CD8-positive, alpha-beta memory T cell (primary cell): ENCODE results near the gene PHTF2. TPM values are rescaled to one million over a fixed set of nuclear protein-coding genes. Genes with fewer than 3 reads are reported as not detected.

ENCODE experiments used
- CTCF ChIA-PET: fragments of 350-600 bp; sonication (Branson Sonifier 250); formaldehyde crosslinking; loops from one replicate; lab custom pipeline; 2021; ENCODE audit warnings: antibody characterized with exemption; lab: Charles Lee
- POLR2A ChIA-PET: fragments of 350-600 bp; sonication (Branson Sonifier 250); formaldehyde crosslinking; loops from one replicate; lab custom pipeline; 2021; ENCODE audit warnings: antibody characterized with exemption; lab: Charles Lee
- DNase-seq, 5 donors: peaks; one replicate each; pipeline versions ENCODE4 v3.0.0 to v3.0.0-alpha.2; 2020 to 2022; ENCODE audit warnings: mixed read lengths in 1 of 5
- H3K27ac ChIP-seq: one replicate; pipeline ENCODE4 v1.7.0; 2013; ENCODE audit warnings: low read depth, mild to moderate bottlenecking, low read length, moderate library complexity
- H3K27me3 ChIP-seq: 2 replicates; pipeline ENCODE4 v1.7.0; 2013; ENCODE audit warnings: low read length, mild to moderate bottlenecking; ENCODE audit not compliant: insufficient read depth, poor library complexity, severe bottlenecking
- H3K36me3 ChIP-seq: 2 replicates; pipeline ENCODE4 v1.7.0; 2013; ENCODE audit warnings: mild to moderate bottlenecking, low read length, moderate library complexity; ENCODE audit not compliant: insufficient read depth
- H3K4me1 ChIP-seq: 2 replicates; pipeline ENCODE4 v1.7.0; 2013; ENCODE audit warnings: mild to moderate bottlenecking, low read length, moderate library complexity; ENCODE audit not compliant: insufficient read depth
- H3K4me3 ChIP-seq: 2 replicates; pipeline ENCODE4 v1.7.0; 2013; ENCODE audit warnings: mild to moderate bottlenecking, low read length
- H3K9me3 ChIP-seq: 2 replicates; pipeline ENCODE4 v1.7.0; 2013; ENCODE audit warnings: mild to moderate bottlenecking, low read length
- H3K27ac Mint-ChIP-seq, 8 donors: one replicate each; pipeline ENCODE4 v1.8.0; 2020 to 2021; ENCODE audit warnings: mixed read lengths in 8 of 8, mild to moderate bottlenecking in 6 of 8, inconsistent platforms in 3 of 8, moderate library complexity in 3 of 8
- H3K27me3 Mint-ChIP-seq, 2 donors: one replicate each; pipeline ENCODE4 v1.8.0; 2020 to 2021; ENCODE audit warnings: mixed read lengths in 2 of 2, mild to moderate bottlenecking in 1 of 2, moderate library complexity in 1 of 2
- H3K36me3 Mint-ChIP-seq, 3 donors: one replicate each; pipeline ENCODE4 v1.8.0; 2020 to 2021; ENCODE audit warnings: mixed read lengths in 3 of 3, inconsistent platforms in 1 of 3, mild to moderate bottlenecking in 1 of 3
- H3K4me1 Mint-ChIP-seq, 3 donors: one replicate each; pipeline ENCODE4 v1.8.0; 2020 to 2021; ENCODE audit warnings: mixed read lengths in 3 of 3, inconsistent platforms in 1 of 3, mild to moderate bottlenecking in 1 of 3
- H3K4me3 Mint-ChIP-seq, 7 donors: one replicate each; pipeline ENCODE4 v1.8.0; 2020 to 2021; ENCODE audit warnings: mixed read lengths in 7 of 7, mild to moderate bottlenecking in 6 of 7, moderate library complexity in 4 of 7, inconsistent platforms in 2 of 7
- H3K9me3 Mint-ChIP-seq, 5 donors: one replicate each; pipeline ENCODE4 v1.8.0; 2020 to 2022; ENCODE audit warnings: mixed read lengths in 5 of 5, mild to moderate bottlenecking in 3 of 5, moderate library complexity in 2 of 5, inconsistent platforms in 1 of 5
- polyA plus RNA-seq: library from polyadenylated mRNA; unstranded; fragments of 300-500 nt; fragmentation: Illumina TruSeq; gene quantifications from one replicate; pipeline ENCODE4 v1.2.3, GENCODE V29; 2021
- total RNA-seq, 2 experiments: library from RNA; stranded (reverse); gene quantifications; one replicate each; pipeline ENCODE4 v1.2.3, GENCODE V29; 2021

PHTF2 gene
- total and polyA plus RNA-seq, 3 experiments from 2014 or later: 13.7 to 44.5 (median 39.3) TPM

DNA sequence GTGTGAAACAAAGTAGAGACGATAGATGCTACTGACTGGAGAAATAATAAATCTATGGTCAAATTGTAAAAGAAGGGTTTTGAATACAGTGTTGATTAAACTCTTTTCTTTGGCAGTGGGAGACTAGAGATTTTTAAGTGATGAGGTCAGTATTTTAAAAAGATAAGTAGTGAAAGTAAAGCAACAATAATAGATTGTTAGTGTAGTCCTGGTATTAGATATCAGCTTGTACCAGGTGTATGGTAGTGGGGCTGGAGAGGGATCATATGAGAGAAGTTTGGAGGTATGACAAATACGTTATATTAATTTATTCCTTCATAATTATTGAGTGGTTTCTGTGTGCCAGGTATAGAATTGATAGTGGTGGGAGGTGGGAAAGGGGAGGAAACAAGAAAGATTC, 25.2 kb downstream of the PHTF2 start:
- peaks cover 0 to 2% of the 10 kb centered on the region in 2 donors for H3K27me3 Mint-ChIP-seq
- H3K27ac ChIP-seq: no peak overlapping the region
- H3K36me3 Mint-ChIP-seq: peaks cover 20 to 59% (median 31%) of the 10 kb centered on the region in 3 donors

DNA sequence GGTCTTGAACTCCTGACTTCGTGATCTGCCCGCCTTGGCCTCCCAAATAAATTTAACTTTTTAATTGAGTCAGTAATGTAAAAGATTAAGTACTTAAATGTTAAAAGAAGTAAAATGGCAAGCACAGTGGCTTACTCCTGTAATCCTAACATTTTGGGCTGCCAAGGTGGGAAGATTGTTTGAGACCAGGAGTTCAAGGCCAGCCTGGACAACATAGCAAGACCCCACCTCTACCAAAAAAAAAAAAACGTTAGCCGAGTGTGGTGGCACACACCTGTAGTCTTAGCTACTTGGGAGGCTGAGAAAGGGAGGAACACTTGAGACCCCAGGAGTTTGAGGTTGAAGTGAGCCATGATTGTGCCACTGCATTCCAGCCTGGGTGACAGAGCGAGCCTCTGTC, 26.1 kb downstream of the PHTF2 start:
- H3K9me3 Mint-ChIP-seq: peaks cover 19 to 40% (median 37%) of the 10 kb centered on the region in 5 donors

More for the DNA sequence above, 25.2 kb downstream of the PHTF2 start:
- Histone ChIP-seq H3K4me1 (no peaks in the 10 kb centered on the region), H3K36me3 (no peaks in the 10 kb centered on the region), H3K27me3 (no peaks in the 10 kb centered on the region), H3K9me3 (peaks cover 22% of the 10 kb centered on the region), H3K4me3 (no peak overlapping the region)
- ChIA-PET CTCF (no interaction called here), POLR2A (no interaction called here)
- no peak overlapping the region for H3K4me3 Mint-ChIP-seq
- DNase-seq: no peak
- peaks cover 41 to 46% (median 43%) of the 10 kb centered on the region in 3 donors for H3K4me1 Mint-ChIP-seq
- no peak overlapping the region for H3K27ac Mint-ChIP-seq
- H3K9me3 Mint-ChIP-seq: peaks cover 25 to 47% (median 41%) of the 10 kb centered on the region in 5 donors

DNA sequence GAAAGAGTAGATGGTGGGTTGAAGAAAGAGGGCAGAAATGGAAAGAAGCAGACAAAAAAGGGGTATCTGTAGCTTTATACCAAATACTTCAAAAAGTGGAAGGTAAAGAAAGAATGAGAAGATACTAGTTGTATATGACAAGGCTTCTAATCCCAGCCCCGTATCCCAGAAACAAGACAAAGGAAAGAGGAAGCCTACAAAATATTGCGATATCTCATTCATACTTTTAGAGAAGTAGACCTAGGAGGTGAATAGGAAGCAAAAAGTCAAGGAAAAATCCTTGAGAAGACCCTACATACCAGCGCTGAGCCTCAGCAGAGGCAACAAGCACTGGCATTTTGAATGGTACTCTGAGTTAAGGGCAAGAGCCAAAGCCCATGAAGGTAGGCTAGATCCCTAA, 26.6 kb downstream of the PHTF2 start:
- POLR2A ChIA-PET: no interaction called here

More for the DNA sequence above, 26.1 kb downstream of the PHTF2 start:
- Mint-ChIP-seq H3K27ac (peak overlapping the region in 1 of 8 donors; percentile 23), H3K4me1 (peaks cover 38 to 46% (median 45%) of the 10 kb centered on the region in 3 donors), H3K4me3 (no peak overlapping the region), H3K36me3 (peaks cover 14 to 51% (median 24%) of the 10 kb centered on the region in 3 donors), H3K27me3 (peaks cover 0 to 2% of the 10 kb centered on the region in 2 donors)
- Histone ChIP-seq H3K9me3 (peaks cover 22% of the 10 kb centered on the region), H3K4me3 (no peak overlapping the region), H3K27ac (no peak overlapping the region), H3K27me3 (no peaks in the 10 kb centered on the region), H3K4me1 (no peaks in the 10 kb centered on the region), H3K36me3 (no peaks in the 10 kb centered on the region)
- ChIA-PET POLR2A (no interaction called here), CTCF (no interaction called here)
- no peak for DNase-seq

DNA sequence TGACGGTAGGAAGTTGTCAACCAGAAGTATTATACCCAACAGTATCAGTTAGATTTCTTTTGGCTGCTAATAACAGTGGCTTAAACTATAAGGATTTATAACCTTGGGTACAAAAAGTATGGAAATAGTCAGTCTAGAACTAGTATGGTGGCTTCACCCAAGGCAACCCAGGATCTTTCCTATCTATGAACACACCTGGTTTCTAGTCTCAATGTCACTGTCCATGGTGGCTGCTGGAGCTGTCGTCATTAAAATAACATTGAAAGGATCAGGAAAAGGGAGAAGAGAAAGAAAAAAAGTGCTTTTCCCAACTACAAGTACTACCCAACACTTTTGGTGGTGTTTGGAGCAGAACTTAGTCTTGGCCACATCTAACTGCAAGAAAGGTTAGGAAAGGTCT, 27.7 kb downstream of the PHTF2 start:
- Histone ChIP-seq H3K27me3 (no peaks in the 10 kb centered on the region), H3K4me1 (no peaks in the 10 kb centered on the region), H3K9me3 (peaks cover 6% of the 10 kb centered on the region), H3K27ac (no peak overlapping the region), H3K4me3 (no peak overlapping the region), H3K36me3 (no peaks in the 10 kb centered on the region)
- ChIA-PET POLR2A (no interaction called here), CTCF (no interaction called here)
- peaks cover 9 to 23% (median 21%) of the 10 kb centered on the region in 5 donors for H3K9me3 Mint-ChIP-seq
- peak overlapping the region in 1 of 8 donors; percentile 80 for H3K27ac Mint-ChIP-seq
- peaks cover 44 to 61% (median 56%) of the 10 kb centered on the region in 3 donors for H3K4me1 Mint-ChIP-seq
- DNase-seq: no peak
- no peak overlapping the region for H3K4me3 Mint-ChIP-seq
- peaks cover 3 to 34% (median 9%) of the 10 kb centered on the region in 3 donors for H3K36me3 Mint-ChIP-seq
- no peaks in the 10 kb centered on the region for H3K27me3 Mint-ChIP-seq

More for the DNA sequence above, 26.6 kb downstream of the PHTF2 start:
- Mint-ChIP-seq H3K4me3 (no peak overlapping the region), H3K36me3 (peaks cover 11 to 46% (median 19%) of the 10 kb centered on the region in 3 donors), H3K9me3 (peaks cover 16 to 35% (median 33%) of the 10 kb centered on the region in 5 donors), H3K27me3 (peaks cover 0 to under 1% of the 10 kb centered on the region in 2 donors), H3K4me1 (peaks cover 36 to 50% (median 50%) of the 10 kb centered on the region in 3 donors), H3K27ac (no peak overlapping the region)
- Histone ChIP-seq H3K4me3 (no peak overlapping the region), H3K9me3 (peaks cover 18% of the 10 kb centered on the region), H3K27ac (no peak overlapping the region), H3K36me3 (no peaks in the 10 kb centered on the region), H3K27me3 (no peaks in the 10 kb centered on the region), H3K4me1 (no peaks in the 10 kb centered on the region)
- no peak for DNase-seq
- CTCF ChIA-PET: no interaction called here

DNA sequence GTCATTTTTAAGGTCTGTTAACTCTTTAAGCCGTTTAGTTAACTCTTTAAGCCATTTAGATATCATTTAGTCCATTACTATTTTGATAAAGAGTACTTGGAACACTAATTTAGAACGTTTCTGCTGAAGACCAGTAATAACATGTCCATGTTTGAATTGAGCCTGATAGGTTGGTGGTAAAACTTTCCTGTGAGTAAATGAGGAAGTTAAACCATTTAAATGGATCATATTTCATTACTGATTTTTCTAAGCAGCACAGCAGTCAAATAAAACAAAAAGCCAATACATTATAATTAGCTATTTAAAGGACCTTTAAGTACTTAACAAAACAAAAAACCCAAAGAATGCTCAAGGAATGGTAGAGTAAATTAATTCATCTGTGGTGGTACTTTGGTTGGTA, 29.4 kb downstream of the PHTF2 start:
- Mint-ChIP-seq H3K4me3 (peak overlapping the region in 1 of 7 donors; percentile 1), H3K36me3 (peaks cover 0 to 25% (median 0%) of the 10 kb centered on the region in 3 donors), H3K4me1 (peaks cover 46 to 66% (median 64%) of the 10 kb centered on the region in 3 donors), H3K9me3 (peaks cover 8 to 15% (median 10%) of the 10 kb centered on the region in 5 donors), H3K27me3 (no peaks in the 10 kb centered on the region), H3K27ac (no peak overlapping the region)
- Histone ChIP-seq H3K27me3 (no peaks in the 10 kb centered on the region), H3K27ac (no peak overlapping the region), H3K4me3 (no peak overlapping the region), H3K9me3 (no peaks in the 10 kb centered on the region), H3K4me1 (no peaks in the 10 kb centered on the region), H3K36me3 (no peaks in the 10 kb centered on the region)
- no peak for DNase-seq
- ChIA-PET POLR2A (no interaction called here), CTCF (no interaction called here)

DNA sequence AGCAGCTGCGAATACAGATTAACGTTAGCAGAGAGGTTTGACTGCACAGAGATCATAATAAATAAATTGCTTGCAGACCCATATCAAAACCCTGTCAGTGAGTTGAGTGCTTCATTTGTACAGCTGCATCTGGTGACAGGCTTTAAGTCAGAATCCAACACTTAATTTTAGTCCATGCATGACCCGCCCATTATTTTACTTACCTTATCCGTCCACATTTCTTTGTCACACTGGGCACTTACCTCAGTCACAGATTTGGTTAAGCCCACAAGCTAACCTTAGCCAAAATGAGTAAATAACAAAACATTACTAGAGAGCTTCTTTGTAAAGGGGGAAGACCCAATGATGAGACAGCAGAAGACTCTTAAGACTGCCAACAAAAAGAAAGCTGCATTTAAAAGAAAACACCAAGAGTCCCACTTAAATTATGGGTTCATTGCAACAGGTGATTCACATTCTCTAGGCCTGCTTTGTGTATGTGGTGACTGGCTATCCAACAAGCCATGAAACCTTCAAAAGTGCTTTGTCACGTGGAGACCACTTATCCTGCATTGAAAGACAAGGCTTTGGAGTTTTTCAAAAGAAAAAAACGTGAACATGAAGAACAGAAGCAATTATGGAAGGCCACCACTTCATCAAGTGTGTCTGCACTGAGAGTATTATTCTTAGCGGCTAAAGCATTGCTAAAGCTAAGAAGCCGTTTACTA, 32.2 kb downstream of the PHTF2 start:
- Mint-ChIP-seq H3K4me3 (peak overlapping the region in 1 of 7 donors; percentile 13), H3K9me3 (peaks cover 2 to 5% (median 2%) of the 10 kb centered on the region in 5 donors), H3K36me3 (peaks cover 0 to 6% (median 0%) of the 10 kb centered on the region in 3 donors), H3K27me3 (no peaks in the 10 kb centered on the region), H3K4me1 (peaks cover 45 to 76% (median 75%) of the 10 kb centered on the region in 3 donors), H3K27ac (peak overlapping the region in 4 of 8 donors; percentile 9 to 78 (median 50))
- H3K4me1 ChIP-seq: peaks cover 4% of the 10 kb centered on the region
- ChIA-PET CTCF (no interaction called here), POLR2A (no interaction called here)
- DNase-seq: no peak
- H3K9me3 ChIP-seq: no peaks in the 10 kb centered on the region
- H3K4me3 ChIP-seq: no peak overlapping the region
- H3K27ac ChIP-seq: no peak overlapping the region
- H3K27me3 ChIP-seq: no peaks in the 10 kb centered on the region
- H3K36me3 ChIP-seq: no peaks in the 10 kb centered on the region

DNA sequence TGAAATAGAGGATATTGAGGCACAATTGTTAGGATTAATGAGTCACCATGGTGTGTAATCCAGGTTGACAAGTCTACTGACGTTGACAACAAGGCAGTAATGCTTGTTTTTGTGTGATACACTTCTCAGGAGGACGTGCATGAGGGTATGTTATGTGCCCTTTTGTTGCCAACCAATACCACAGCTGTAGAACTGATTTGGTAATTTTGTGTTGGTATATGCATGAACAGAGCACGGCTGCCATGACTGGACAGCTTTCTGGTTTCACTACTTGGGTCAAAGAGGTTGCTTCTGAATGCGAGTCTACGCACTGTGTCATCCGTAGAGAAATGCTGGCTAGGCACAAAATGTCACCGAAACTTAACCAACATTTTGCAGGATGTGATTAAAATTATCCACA, 32.9 kb downstream of the PHTF2 start:
- peaks cover 4% of the 10 kb centered on the region for H3K4me1 ChIP-seq
- H3K4me3 ChIP-seq: no peak overlapping the region
- H3K9me3 Mint-ChIP-seq: peaks cover 0 to under 1% (median 0%) of the 10 kb centered on the region in 5 donors
- H3K27me3 Mint-ChIP-seq: no peaks in the 10 kb centered on the region
- H3K36me3 Mint-ChIP-seq: peaks cover 0 to 4% (median 0%) of the 10 kb centered on the region in 3 donors
- no peaks in the 10 kb centered on the region for H3K36me3 ChIP-seq
- no peaks in the 10 kb centered on the region for H3K27me3 ChIP-seq
- no peak overlapping the region for H3K27ac ChIP-seq
- POLR2A ChIA-PET: no interaction called here
- H3K9me3 ChIP-seq: no peaks in the 10 kb centered on the region
- H3K4me3 Mint-ChIP-seq: peak overlapping the region in 2 of 7 donors; percentile 13 to 22
- no peak for DNase-seq
- peak overlapping the region in 5 of 8 donors; percentile 4 to 57 (median 9) for H3K27ac Mint-ChIP-seq
- H3K4me1 Mint-ChIP-seq: peaks cover 40 to 73% (median 71%) of the 10 kb centered on the region in 3 donors
- CTCF ChIA-PET: no interaction called here

DNA sequence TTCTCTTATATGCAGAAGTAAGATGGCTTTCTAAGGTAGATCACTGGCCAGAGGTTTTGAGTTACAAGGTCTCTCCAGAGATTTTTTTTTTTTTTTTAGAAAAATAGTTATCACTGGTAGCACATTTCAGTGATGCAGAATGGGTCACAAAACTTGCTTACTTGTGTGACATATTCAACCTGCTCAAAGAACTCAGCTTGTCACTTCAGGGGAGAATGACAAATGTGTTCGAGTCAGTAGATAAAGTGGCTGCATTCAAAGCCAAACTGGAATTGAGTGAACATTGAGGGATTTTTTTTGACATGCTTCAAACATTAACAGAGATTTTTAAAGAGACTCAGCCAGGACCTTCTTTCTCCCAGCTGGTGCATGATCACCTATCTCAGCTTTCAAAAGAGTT, 33.4 kb downstream of the PHTF2 start:
- peaks cover 4% of the 10 kb centered on the region for H3K4me1 ChIP-seq
- peaks cover 35 to 70% (median 67%) of the 10 kb centered on the region in 3 donors for H3K4me1 Mint-ChIP-seq
- H3K27me3 Mint-ChIP-seq: no peaks in the 10 kb centered on the region
- POLR2A ChIA-PET: no interaction called here
- no peak overlapping the region for H3K4me3 ChIP-seq
- peaks cover 0 to 4% (median 0%) of the 10 kb centered on the region in 3 donors for H3K36me3 Mint-ChIP-seq
- H3K27me3 ChIP-seq: no peaks in the 10 kb centered on the region
- H3K9me3 Mint-ChIP-seq: no peaks in the 10 kb centered on the region
- DNase-seq: no peak
- H3K36me3 ChIP-seq: no peaks in the 10 kb centered on the region
- peak overlapping the region in 4 of 8 donors; percentile 4 to 57 (median 8) for H3K27ac Mint-ChIP-seq
- no peak overlapping the region for H3K27ac ChIP-seq
- CTCF ChIA-PET: no interaction called here
- H3K4me3 Mint-ChIP-seq: peak overlapping the region in 2 of 7 donors; percentile 13 to 22
- H3K9me3 ChIP-seq: no peaks in the 10 kb centered on the region
